Esophagus squamous epithelium (tissue), 5 donors: ENCODE results near the gene CFL1. TPM values are rescaled to one million over a fixed set of nuclear protein-coding genes. Genes with fewer than 3 reads are reported as not detected.

Experiments
- DNase-seq: peaks from one replicate; lab custom pipeline; 2025; lab: John Stamatoyannopoulos, UW
- H3K27ac ChIP-seq, 4 donors: fragments of 200-600 bp; sonication (generic); one replicate each; pipeline ENCODE4 v1.5.1; 2016 to 2019; ENCODE audit warnings: mild to moderate bottlenecking in 1 of 4
- H3K27me3 ChIP-seq, 4 donors: fragments of 200-600 bp; sonication (generic); 1 replicate in 3 of 4; 2 replicates in 1 of 4; pipeline versions ENCODE4 v1.5.1 to v1.6.0; 2017 to 2021; ENCODE audit warnings: antibody characterized with exemption in 1 of 4
- H3K36me3 ChIP-seq, 3 donors: fragments of 200-600 bp; sonication (generic); one replicate each; pipeline ENCODE4 v1.5.1; 2016 to 2019
- H3K4me1 ChIP-seq, 3 donors: fragments of 200-600 bp; sonication (generic); one replicate each; pipeline ENCODE4 v1.5.1; 2017 to 2019
- H3K4me3 ChIP-seq, 4 donors: fragments of 200-600 bp; sonication (generic); 1 replicate in 3 of 4; 2 replicates in 1 of 4; pipeline ENCODE4 v1.5.1; 2016 to 2019; ENCODE audit warnings: mild to moderate bottlenecking in 2 of 4, moderate library complexity in 1 of 4
- H3K9me3 ChIP-seq, 3 donors: fragments of 200-600 bp; sonication (generic); one replicate each; pipeline ENCODE4 v1.5.1; 2016 to 2019
- POLR2A ChIP-seq, 4 donors: fragments of 450-650 bp; IDR thresholded peaks; one replicate each; pipeline ENCODE4 v1.6.1; 2017; ENCODE audit warnings: antibody characterized with exemption in 4 of 4, mild to moderate bottlenecking in 4 of 4, moderate library complexity in 3 of 4
- WGBS, 2 donors: methylation state at CpG; one replicate each; pipeline ENCODE4 v1.1.5; 2018; 5-methylcytosine and 5-hydroxymethylcytosine counted together
- intact Hi-C: fragments of 100-400 bp; cut with DNase I; formaldehyde crosslinking; loops from one replicate; pipeline ENCODE4 v1.15.0; 2022
- total RNA-seq, 4 donors: library from RNA; depleted of rRNA; stranded (reverse); fragments of >200 nt; gene quantifications; one replicate each; pipeline ENCODE4 v1.1.0, GENCODE V29; 2016
- TF ChIP-seq, protein P1 (sequence below), 6 experiments: fragments of 450-650 bp in 4 of 6; fragments of 200-600 bp in 2 of 6; sonication (generic) in 2 of 6; IDR thresholded peaks; one replicate each; pipeline ENCODE4 v1.5.1; 2016 to 2019; ENCODE audit warnings: antibody characterized with exemption in 6 of 6, mild to moderate bottlenecking in 4 of 6, moderate library complexity in 4 of 6
- donor health status: DM: yes; HTN: yes; CAD: no.

CFL1 gene
- total RNA-seq, 4 donors from 2014 or later: 453 to 833 (median 750) TPM

DNA sequence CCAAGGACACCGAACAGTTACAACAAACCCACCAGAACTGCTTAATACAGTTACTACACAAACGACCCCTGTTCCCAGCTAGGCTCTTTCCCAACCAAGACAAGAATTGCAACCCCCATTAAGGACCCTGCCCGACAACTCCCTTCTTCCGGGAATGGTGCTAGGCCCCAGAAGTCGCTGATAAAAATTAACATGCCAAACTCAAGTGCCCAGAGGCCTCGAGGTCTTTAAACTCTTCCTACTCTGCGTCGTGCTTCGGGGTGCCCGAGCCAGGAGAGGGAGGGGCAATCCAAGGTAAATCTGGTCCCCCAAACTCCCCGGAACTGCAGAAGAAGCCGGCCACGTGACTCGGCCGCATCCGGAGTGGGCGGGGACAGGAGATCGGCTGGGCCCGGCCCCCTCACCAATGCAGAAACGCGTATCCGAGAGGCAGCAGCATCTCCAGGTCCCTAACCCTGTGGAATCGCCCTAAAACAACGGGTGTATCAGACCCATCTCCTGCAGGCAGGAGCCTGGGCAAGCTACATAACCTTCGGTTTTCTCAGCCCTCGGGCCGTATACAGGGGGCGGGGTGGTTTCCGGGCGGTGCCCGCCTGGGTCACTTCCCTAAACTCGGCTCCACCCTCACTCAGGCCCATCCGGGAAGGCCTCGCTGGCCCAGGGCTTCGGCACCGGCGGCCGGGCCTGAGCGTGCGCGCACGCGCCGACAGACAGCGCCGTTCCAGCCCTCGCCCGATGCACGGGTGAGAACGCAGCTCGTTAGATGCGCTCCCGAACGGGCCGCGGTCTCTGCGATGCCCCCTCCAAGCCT is 1.1 kb downstream of the CFL1 start:
- DNase-seq: peak; percentile 46
- Histone ChIP-seq H3K4me1 (peaks cover 26 to 71% (median 27%) of the 10 kb centered on the region in 3 donors), H3K9me3 (no peaks in the 10 kb centered on the region), H3K27me3 (no peaks in the 10 kb centered on the region), H3K27ac (peak overlapping the region; percentile 96 to 98 (median 97)), H3K36me3 (peaks cover 31 to 50% (median 42%) of the 10 kb centered on the region in 3 donors), H3K4me3 (peak overlapping the region; percentile 83 to 94 (median 86))
- 4 to 5% methylated on average over 8 to 18 of the region's 57 CpGs for WGBS, 2 donors
- intact Hi-C loops: no loop called here
- TF ChIP-seq, protein P1, sequence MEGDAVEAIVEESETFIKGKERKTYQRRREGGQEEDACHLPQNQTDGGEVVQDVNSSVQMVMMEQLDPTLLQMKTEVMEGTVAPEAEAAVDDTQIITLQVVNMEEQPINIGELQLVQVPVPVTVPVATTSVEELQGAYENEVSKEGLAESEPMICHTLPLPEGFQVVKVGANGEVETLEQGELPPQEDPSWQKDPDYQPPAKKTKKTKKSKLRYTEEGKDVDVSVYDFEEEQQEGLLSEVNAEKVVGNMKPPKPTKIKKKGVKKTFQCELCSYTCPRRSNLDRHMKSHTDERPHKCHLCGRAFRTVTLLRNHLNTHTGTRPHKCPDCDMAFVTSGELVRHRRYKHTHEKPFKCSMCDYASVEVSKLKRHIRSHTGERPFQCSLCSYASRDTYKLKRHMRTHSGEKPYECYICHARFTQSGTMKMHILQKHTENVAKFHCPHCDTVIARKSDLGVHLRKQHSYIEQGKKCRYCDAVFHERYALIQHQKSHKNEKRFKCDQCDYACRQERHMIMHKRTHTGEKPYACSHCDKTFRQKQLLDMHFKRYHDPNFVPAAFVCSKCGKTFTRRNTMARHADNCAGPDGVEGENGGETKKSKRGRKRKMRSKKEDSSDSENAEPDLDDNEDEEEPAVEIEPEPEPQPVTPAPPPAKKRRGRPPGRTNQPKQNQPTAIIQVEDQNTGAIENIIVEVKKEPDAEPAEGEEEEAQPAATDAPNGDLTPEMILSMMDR (IDR thresholded peaks at IDR 0.05): peak in 1 of 6 experiments; percentile 2
- TF ChIP-seq POLR2A (IDR thresholded peaks at IDR 0.05): peak in 2 of 4 donors; percentile 39 to 76

DNA sequence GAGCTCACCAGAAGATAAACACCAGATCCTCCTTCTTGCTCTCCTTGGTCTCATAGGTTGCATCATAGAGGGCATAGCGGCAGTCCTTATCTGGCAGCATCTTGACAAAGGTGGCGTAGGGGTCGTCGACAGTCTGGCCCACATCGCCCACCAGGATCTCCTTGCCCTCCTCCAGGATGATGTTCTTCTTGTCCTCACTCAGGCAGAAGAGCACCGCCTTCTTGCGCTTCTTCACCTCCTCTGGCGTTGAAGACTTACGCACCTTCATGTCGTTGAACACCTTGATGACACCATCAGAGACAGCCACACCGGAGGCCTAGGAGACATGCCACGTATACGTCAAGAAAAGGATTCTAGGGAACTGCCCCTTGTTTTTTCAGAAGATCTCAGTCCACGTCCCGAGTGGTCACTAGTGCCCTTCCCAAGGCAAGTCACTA is 2.0 kb downstream of the CFL1 start:
- Histone ChIP-seq H3K4me1 (peaks cover 16 to 62% (median 18%) of the 10 kb centered on the region in 3 donors), H3K9me3 (no peaks in the 10 kb centered on the region), H3K27me3 (no peaks in the 10 kb centered on the region), H3K27ac (peak overlapping the region in 2 of 4 donors; percentile 96 to 97), H3K36me3 (peaks cover 37 to 55% (median 40%) of the 10 kb centered on the region in 3 donors), H3K4me3 (peak overlapping the region in 3 of 4 donors; percentile 83 to 94 (median 84))
- intact Hi-C loops: no loop called here
- 79 to 87% methylated on average over 15 of the region's 15 CpGs for WGBS, 2 donors
- no peak for DNase-seq
- TF ChIP-seq, protein P1 (IDR thresholded peaks at IDR 0.05): no peak
- no peak for TF ChIP-seq POLR2A (IDR thresholded peaks at IDR 0.05)

DNA sequence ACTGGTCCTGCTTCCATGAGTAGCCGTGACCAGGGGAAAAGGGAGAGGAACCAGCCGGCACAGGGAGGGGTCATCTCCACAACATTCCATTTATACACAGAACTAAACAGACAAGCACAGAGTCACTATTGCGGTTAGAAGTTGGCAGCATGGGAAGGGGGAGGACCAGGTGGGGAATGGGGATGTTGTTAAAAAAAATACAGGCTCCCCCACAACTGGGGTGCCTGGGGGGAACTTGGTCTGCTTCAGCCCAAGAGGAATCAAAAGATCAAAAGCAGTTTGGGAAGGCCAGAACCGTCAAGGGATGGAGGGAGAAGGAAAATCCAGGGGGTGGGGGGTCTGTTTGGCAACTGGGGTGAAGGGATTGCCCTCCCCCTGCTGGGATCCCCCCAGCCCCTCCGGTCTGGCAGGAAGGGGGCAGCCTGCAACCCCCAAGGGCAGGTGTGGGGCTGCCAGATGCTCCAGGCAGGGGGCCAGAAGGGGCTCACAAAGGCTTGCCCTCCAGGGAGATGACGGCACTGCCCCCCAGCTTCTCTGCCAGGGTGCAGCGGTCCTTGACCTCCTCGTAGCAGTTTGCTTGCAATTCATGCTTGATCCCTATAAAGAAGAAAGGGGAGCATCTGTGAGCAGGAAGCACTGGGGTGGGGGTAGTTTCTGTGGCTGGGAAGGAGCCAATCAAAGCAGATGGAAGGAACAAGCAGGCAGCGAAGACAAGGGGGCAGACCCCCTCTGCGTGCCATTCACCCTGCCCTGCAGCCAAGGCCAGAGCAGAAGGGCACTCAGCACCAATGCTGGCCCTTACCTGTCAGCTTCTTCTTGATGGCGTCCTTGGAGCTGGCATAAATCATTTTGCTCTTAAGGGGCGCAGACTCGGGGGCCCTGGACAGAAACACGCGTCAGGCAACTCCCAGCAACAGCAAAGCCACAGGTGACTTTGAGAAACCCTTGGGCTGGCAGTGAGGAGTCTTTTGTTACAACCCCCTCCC is 2.8 kb downstream of the CFL1 start:
- H3K9me3 ChIP-seq: no peaks in the 10 kb centered on the region
- H3K27me3 ChIP-seq: no peaks in the 10 kb centered on the region
- H3K4me3 ChIP-seq: no peak overlapping the region
- TF ChIP-seq, protein P1 (IDR thresholded peaks at IDR 0.05): no peak
- no peak for TF ChIP-seq POLR2A (IDR thresholded peaks at IDR 0.05)
- DNase-seq: no peak
- 74 to 83% methylated on average over 9 to 11 of the region's 15 CpGs for WGBS, 2 donors
- no peak overlapping the region for H3K27ac ChIP-seq
- H3K36me3 ChIP-seq: peaks cover 37 to 61% (median 40%) of the 10 kb centered on the region in 3 donors
- intact Hi-C loops: no loop called here
- H3K4me1 ChIP-seq: peaks cover 16 to 59% (median 18%) of the 10 kb centered on the region in 3 donors

DNA sequence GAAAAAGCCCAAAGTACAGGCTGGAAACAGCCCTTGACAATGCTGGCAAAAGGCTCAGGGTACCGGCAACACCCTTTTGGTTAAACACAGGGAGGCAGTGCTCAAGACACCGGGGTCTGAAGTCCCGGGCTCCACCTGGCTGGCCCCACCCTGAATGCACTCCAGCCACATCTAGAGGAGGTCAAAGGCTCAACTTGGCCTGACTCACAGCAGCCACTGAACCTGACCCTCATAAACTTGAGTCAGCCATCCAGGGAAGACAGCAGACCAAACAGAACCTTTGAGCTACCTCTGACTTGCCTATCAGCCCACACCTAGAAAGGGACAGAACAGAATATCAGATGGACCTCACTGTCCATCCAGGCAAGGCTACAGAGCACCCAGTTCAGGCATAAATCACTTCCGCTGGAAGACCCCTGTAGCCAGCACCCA is 3.8 kb downstream of the CFL1 start:
- intact Hi-C loops: no loop called here
- no peak for TF ChIP-seq POLR2A (IDR thresholded peaks at IDR 0.05)
- TF ChIP-seq, protein P1 (IDR thresholded peaks at IDR 0.05): no peak
- H3K27me3 ChIP-seq: no peaks in the 10 kb centered on the region
- H3K27ac ChIP-seq: no peak overlapping the region
- H3K4me3 ChIP-seq: no peak overlapping the region
- H3K4me1 ChIP-seq: peaks cover 10 to 49% (median 18%) of the 10 kb centered on the region in 3 donors
- H3K9me3 ChIP-seq: no peaks in the 10 kb centered on the region
- WGBS, 2 donors: 86 to 100% methylated on average over 1 to 3 of the region's 4 CpGs
- peaks cover 37 to 61% (median 40%) of the 10 kb centered on the region in 3 donors for H3K36me3 ChIP-seq
- no peak for DNase-seq
